SJCRH30 (cell line): ENCODE results near the gene KIF17. TPM values are rescaled to one million over a fixed set of nuclear protein-coding genes. Genes with fewer than 3 reads are reported as not detected.

ENCODE experiments used
- DNase-seq, 2 experiments: peaks; one replicate each; pipeline ENCODE4 v3.0.0-alpha.2; 2015 to 2020
- H3K27ac ChIP-seq: fragments of 250-450 bp; sonication (Bioruptor Pico); 2 replicates; pipeline ENCODE4 v1.5.1; 2020; ENCODE audit warnings: mild to moderate bottlenecking, moderate library complexity
- H3K27me3 ChIP-seq: fragments of 250-450 bp; sonication (Bioruptor Pico); 2 replicates; pipeline ENCODE4 v1.5.1; 2020; ENCODE audit warnings: mild to moderate bottlenecking, moderate library complexity
- H3K36me3 ChIP-seq: fragments of 250-450 bp; sonication (Bioruptor Pico); 2 replicates; pipeline ENCODE4 v1.5.1; 2020; ENCODE audit warnings: mild to moderate bottlenecking, moderate library complexity
- H3K4me1 ChIP-seq: fragments of 250-450 bp; sonication (Bioruptor Pico); 2 replicates; pipeline ENCODE4 v1.5.1; 2020; ENCODE audit warnings: mild to moderate bottlenecking, moderate library complexity
- H3K4me3 ChIP-seq: fragments of 250-450 bp; sonication (Bioruptor Pico); 2 replicates; pipeline ENCODE4 v1.5.1; 2020; ENCODE audit warnings: mild to moderate bottlenecking, moderate library complexity
- H3K9me3 ChIP-seq: fragments of 250-450 bp; sonication (Bioruptor Pico); replicated peaks from 2 replicates; pipeline ENCODE4 v1.5.1; 2020; ENCODE audit warnings: mild to moderate bottlenecking, moderate library complexity
- total RNA-seq: library from RNA; depleted of rRNA; stranded (reverse); fragments of >200 nt; shearing (Covaris generic); gene quantifications from 2 replicates; pipeline ENCODE4 v1.2.3, GENCODE V29; 2014

The KIF17 gene
- total RNA-seq, 1 experiment from 2014 or later, result 0.06 TPM

- no peaks in the 10 kb centered on the region for H3K9me3 ChIP-seq
- no peak for DNase-seq
- peaks cover 8% of the 10 kb centered on the region; the same call in 1 of the 2 replicates for H3K4me1 ChIP-seq
- H3K27ac ChIP-seq, result no peak overlapping the region
- H3K36me3 ChIP-seq, result peaks cover 38% of the 10 kb centered on the region
- H3K4me3 ChIP-seq, result no peak overlapping the region
- H3K27me3 ChIP-seq, result no peaks in the 10 kb centered on the region
These were observed 59.5 kb downstream of the KIF17 start for GRCh38 chr1:20658166-20658915.

GRCh38 chr1:20657024-20657423, 60.8 kb downstream of the KIF17 start:
- DNase-seq, result no peak
- Histone ChIP-seq H3K4me1 (peaks cover 8% of the 10 kb centered on the region; the same call in 1 of the 2 replicates), H3K4me3 (no peak overlapping the region), H3K36me3 (peaks cover 50% of the 10 kb centered on the region), H3K27me3 (no peaks in the 10 kb centered on the region), H3K9me3 (no peaks in the 10 kb centered on the region), H3K27ac (no peak overlapping the region)

GRCh38 chr1:20654104-20654690, 63.6 kb downstream of the KIF17 start:
- H3K27ac ChIP-seq, result no peak overlapping the region
- no peaks in the 10 kb centered on the region for H3K27me3 ChIP-seq
- no peak overlapping the region for H3K4me3 ChIP-seq
- no peaks in the 10 kb centered on the region for H3K4me1 ChIP-seq
- H3K9me3 ChIP-seq, result no peaks in the 10 kb centered on the region
- peaks cover 55% of the 10 kb centered on the region for H3K36me3 ChIP-seq
- DNase-seq, result no peak

- Histone ChIP-seq H3K4me1 (no peaks in the 10 kb centered on the region), H3K27me3 (no peaks in the 10 kb centered on the region), H3K27ac (no peak overlapping the region), H3K4me3 (no peak overlapping the region), H3K36me3 (peaks cover 56% of the 10 kb centered on the region), H3K9me3 (no peaks in the 10 kb centered on the region)
- DNase-seq, result no peak
These were observed 65.5 kb downstream of the KIF17 start for GRCh38 chr1:20652300-20652699.

- Histone ChIP-seq H3K4me3 (no peak overlapping the region), H3K27me3 (no peaks in the 10 kb centered on the region), H3K9me3 (no peaks in the 10 kb centered on the region), H3K4me1 (no peaks in the 10 kb centered on the region), H3K27ac (no peak overlapping the region), H3K36me3 (peaks cover 32% of the 10 kb centered on the region)
- DNase-seq, result no peak
These were observed 68.9 kb downstream of the KIF17 start for GRCh38 chr1:20648946-20649345.

- no peaks in the 10 kb centered on the region for H3K9me3 ChIP-seq
- no peaks in the 10 kb centered on the region for H3K4me1 ChIP-seq
- peaks cover 27% of the 10 kb centered on the region for H3K36me3 ChIP-seq
- H3K27ac ChIP-seq, result no peak overlapping the region
- no peaks in the 10 kb centered on the region for H3K27me3 ChIP-seq
- no peak for DNase-seq
- H3K4me3 ChIP-seq, result no peak overlapping the region
These were observed 69.4 kb downstream of the KIF17 start for GRCh38 chr1:20648438-20648837.

- H3K27ac ChIP-seq, result no peak overlapping the region
- no peak for DNase-seq
- no peaks in the 10 kb centered on the region for H3K4me1 ChIP-seq
- H3K9me3 ChIP-seq, result no peaks in the 10 kb centered on the region
- H3K4me3 ChIP-seq, result no peak overlapping the region
- peaks cover 6% of the 10 kb centered on the region for H3K36me3 ChIP-seq
- H3K27me3 ChIP-seq, result no peaks in the 10 kb centered on the region
These were observed 72.4 kb downstream of the KIF17 start for GRCh38 chr1:20645414-20645813.

GRCh38 chr1:20644416-20644815, 73.4 kb downstream of the KIF17 start:
- no peaks in the 10 kb centered on the region for H3K27me3 ChIP-seq
- no peak overlapping the region for H3K4me3 ChIP-seq
- H3K36me3 ChIP-seq, result peaks cover 6% of the 10 kb centered on the region
- no peak overlapping the region for H3K27ac ChIP-seq
- no peaks in the 10 kb centered on the region for H3K9me3 ChIP-seq
- no peaks in the 10 kb centered on the region for H3K4me1 ChIP-seq
- DNase-seq, result no peak

GRCh38 chr1:20643080-20643479, 74.7 kb downstream of the KIF17 start:
- H3K36me3 ChIP-seq, result peaks cover 2% of the 10 kb centered on the region
- H3K9me3 ChIP-seq, result no peaks in the 10 kb centered on the region
- DNase-seq, result no peak
- H3K27me3 ChIP-seq, result no peaks in the 10 kb centered on the region
- H3K4me3 ChIP-seq, result no peak overlapping the region
- H3K4me1 ChIP-seq, result no peaks in the 10 kb centered on the region
- no peak overlapping the region for H3K27ac ChIP-seq

GRCh38 chr1:20641975-20642374, 75.8 kb downstream of the KIF17 start:
- no peaks in the 10 kb centered on the region for H3K9me3 ChIP-seq
- H3K27ac ChIP-seq, result no peak overlapping the region
- no peaks in the 10 kb centered on the region for H3K27me3 ChIP-seq
- no peak for DNase-seq
- H3K4me1 ChIP-seq, result no peaks in the 10 kb centered on the region
- no peak overlapping the region for H3K4me3 ChIP-seq
- no peaks in the 10 kb centered on the region for H3K36me3 ChIP-seq

GRCh38 chr1:20640183-20640597, 77.6 kb downstream of the KIF17 start:
- Histone ChIP-seq H3K27ac (no peak overlapping the region), H3K4me1 (peaks cover under 1% of the 10 kb centered on the region; the same call in 1 of the 2 replicates), H3K4me3 (no peak overlapping the region), H3K36me3 (no peaks in the 10 kb centered on the region), H3K9me3 (no peaks in the 10 kb centered on the region), H3K27me3 (no peaks in the 10 kb centered on the region)
- peak; percentile 44 to 80 for DNase-seq

GRCh38 chr1:20636785-20637347, 80.9 kb downstream of the KIF17 start:
- H3K27ac ChIP-seq, result no peak overlapping the region
- peaks cover 20% of the 10 kb centered on the region for H3K4me1 ChIP-seq
- H3K9me3 ChIP-seq, result no peaks in the 10 kb centered on the region
- H3K27me3 ChIP-seq, result no peaks in the 10 kb centered on the region
- H3K4me3 ChIP-seq, result no peak overlapping the region
- no peaks in the 10 kb centered on the region for H3K36me3 ChIP-seq
- no peak for DNase-seq

- no peak overlapping the region for H3K27ac ChIP-seq
- H3K4me3 ChIP-seq, result peak overlapping the region; percentile 85
- no peaks in the 10 kb centered on the region for H3K36me3 ChIP-seq
- H3K4me1 ChIP-seq, result peaks cover 22% of the 10 kb centered on the region
- peak; percentile 69 to 75 for DNase-seq
- no peaks in the 10 kb centered on the region for H3K27me3 ChIP-seq
- H3K9me3 ChIP-seq, result no peaks in the 10 kb centered on the region; the same call in 1 of the 2 replicates
These were observed 83.2 kb downstream of the KIF17 start for GRCh38 chr1:20634594-20635084.

- H3K4me1 ChIP-seq, result peaks cover 22% of the 10 kb centered on the region
- H3K9me3 ChIP-seq, result no peaks in the 10 kb centered on the region; the same call in 1 of the 2 replicates
- H3K36me3 ChIP-seq, result no peaks in the 10 kb centered on the region
- H3K27ac ChIP-seq, result no peak overlapping the region; the same call in 1 of the 2 replicates
- H3K27me3 ChIP-seq, result no peaks in the 10 kb centered on the region
- peak overlapping the region; percentile 85 for H3K4me3 ChIP-seq
- DNase-seq, result no peak
These were observed 83.7 kb downstream of the KIF17 start for GRCh38 chr1:20634065-20634593.
